Activated CD8-positive, alpha-beta memory T cell treated with anti-CD3 and anti-CD28 coated beads for 36 hours (primary cell): Measurements from ENCODE around the gene OLIG3. TPM values are rescaled to one million over a fixed set of nuclear protein-coding genes. Genes with fewer than 3 reads are reported as not detected.

Experiments
- CTCF ChIA-PET: fragments of 350-600 bp; sonication (Branson Sonifier 250); formaldehyde crosslinking; loops from one replicate; lab custom pipeline; 2021; ENCODE audit warnings: antibody characterized with exemption; lab: Charles Lee
- POLR2A ChIA-PET: fragments of 350-600 bp; sonication (Branson Sonifier 250); formaldehyde crosslinking; loops from one replicate; lab custom pipeline; 2021; ENCODE audit warnings: antibody characterized with exemption; lab: Charles Lee
- total RNA-seq, 2 experiments: library from RNA; stranded (reverse); gene quantifications; one replicate each; pipeline ENCODE4 v1.2.3, GENCODE V29; 2021

The OLIG3 gene
- total RNA-seq, 2 experiments from 2014 or later: 0.17 TPM; not detected in 1

- ChIA-PET CTCF (no interaction called here), POLR2A (no interaction called here)
Observed at GRCh38 chr6:137475103-137475502, 19.1 kb downstream of the OLIG3 start.

GRCh38 chr6:137473598-137473997 lies 20.6 kb downstream of the OLIG3 start:
- ChIA-PET POLR2A (no interaction called here), CTCF (no interaction called here)

GRCh38 chr6:137472641-137473137 lies 21.5 kb downstream of the OLIG3 start:
- POLR2A ChIA-PET: no interaction called here
- CTCF ChIA-PET: no interaction called here

- ChIA-PET POLR2A (no interaction called here), CTCF (no interaction called here)
Observed at GRCh38 chr6:137471986-137472385, 22.2 kb downstream of the OLIG3 start.

- POLR2A ChIA-PET: no interaction called here
- CTCF ChIA-PET: no interaction called here
Observed at GRCh38 chr6:137471497-137471896, 22.7 kb downstream of the OLIG3 start.

GRCh38 chr6:137467211-137467610 lies 27.0 kb downstream of the OLIG3 start:
- POLR2A ChIA-PET: no interaction called here
- CTCF ChIA-PET: interaction anchor here (1.1 kb wide), 1 partner anchor 52 kb away, joined by 3 read pairs; no protein-coding TSS in a partner anchor

- POLR2A ChIA-PET: no interaction called here
- CTCF ChIA-PET: no interaction called here
Observed at GRCh38 chr6:137465378-137466009, 28.7 kb downstream of the OLIG3 start.

- ChIA-PET CTCF (no interaction called here), POLR2A (no interaction called here)
Observed at GRCh38 chr6:137452333-137452894, 41.8 kb downstream of the OLIG3 start.

GRCh38 chr6:137443901-137444300 lies 50.3 kb downstream of the OLIG3 start:
- ChIA-PET POLR2A (no interaction called here), CTCF (no interaction called here)
